Measurements from ENCODE around the gene KCNH5.

DNA sequence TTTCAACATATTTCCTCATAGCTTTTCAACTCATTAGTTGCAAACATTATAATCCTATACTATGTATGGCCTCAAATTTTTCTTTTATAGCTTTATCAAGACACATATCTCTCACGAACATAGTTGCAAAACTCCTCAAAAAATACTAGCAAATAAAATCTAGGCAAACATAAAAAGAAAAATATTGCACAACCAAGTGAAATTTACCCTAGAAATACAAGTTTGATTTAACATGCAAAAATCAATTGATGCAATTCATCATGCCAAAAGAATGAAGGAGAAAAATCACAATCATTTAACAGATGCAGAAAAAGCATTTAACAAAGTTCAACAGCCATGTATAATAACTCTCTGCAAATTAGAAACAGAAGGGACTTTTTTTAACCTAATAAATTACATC, 33.3 kb upstream of the KCNH5 start:
- TF ChIP-seq, protein P1, sequence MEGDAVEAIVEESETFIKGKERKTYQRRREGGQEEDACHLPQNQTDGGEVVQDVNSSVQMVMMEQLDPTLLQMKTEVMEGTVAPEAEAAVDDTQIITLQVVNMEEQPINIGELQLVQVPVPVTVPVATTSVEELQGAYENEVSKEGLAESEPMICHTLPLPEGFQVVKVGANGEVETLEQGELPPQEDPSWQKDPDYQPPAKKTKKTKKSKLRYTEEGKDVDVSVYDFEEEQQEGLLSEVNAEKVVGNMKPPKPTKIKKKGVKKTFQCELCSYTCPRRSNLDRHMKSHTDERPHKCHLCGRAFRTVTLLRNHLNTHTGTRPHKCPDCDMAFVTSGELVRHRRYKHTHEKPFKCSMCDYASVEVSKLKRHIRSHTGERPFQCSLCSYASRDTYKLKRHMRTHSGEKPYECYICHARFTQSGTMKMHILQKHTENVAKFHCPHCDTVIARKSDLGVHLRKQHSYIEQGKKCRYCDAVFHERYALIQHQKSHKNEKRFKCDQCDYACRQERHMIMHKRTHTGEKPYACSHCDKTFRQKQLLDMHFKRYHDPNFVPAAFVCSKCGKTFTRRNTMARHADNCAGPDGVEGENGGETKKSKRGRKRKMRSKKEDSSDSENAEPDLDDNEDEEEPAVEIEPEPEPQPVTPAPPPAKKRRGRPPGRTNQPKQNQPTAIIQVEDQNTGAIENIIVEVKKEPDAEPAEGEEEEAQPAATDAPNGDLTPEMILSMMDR (IDR thresholded peaks at IDR 0.05), result no peak
- TF ChIP-seq TCF7 (CRISPR knock-in tag; IDR thresholded peaks at IDR 0.05; ENCODE audit: low read depth), result no peak
